Brain microvascular endothelial cell (primary cell): ENCODE results near the gene COL6A2.
A peak's percentile ranks its signal among the peaks of the same experiment; 100 is the strongest.

Experiments used
- DNase-seq: peaks from one replicate; pipeline ENCODE4 v3.0.0-alpha.2; 2020
- H3K27ac ChIP-seq: fragments of 250-450 bp; sonication (Bioruptor Pico); 2 replicates; pipeline ENCODE4 v1.5.1; 2020; ENCODE audit warnings: mild to moderate bottlenecking, moderate library complexity
- H3K27me3 ChIP-seq: fragments of 250-450 bp; sonication (Bioruptor Pico); replicated peaks from 2 replicates; pipeline ENCODE4 v1.5.1; 2020; ENCODE audit warnings: mild to moderate bottlenecking
- H3K36me3 ChIP-seq: fragments of 250-450 bp; sonication (Bioruptor Pico); replicated peaks from 2 replicates; pipeline ENCODE4 v1.5.1; 2020; ENCODE audit warnings: mild to moderate bottlenecking
- H3K4me3 ChIP-seq: 2 replicates; pipeline ENCODE4 v1.5.1; 2011; ENCODE audit warnings: low read depth, mild to moderate bottlenecking, control low read depth, low read length, moderate library complexity
- CTCF ChIP-seq: IDR thresholded peaks from 2 replicates; pipeline ENCODE4 v1.5.1; 2011; ENCODE audit warnings: low read depth, mild to moderate bottlenecking, moderate library complexity, low read length, control low read depth, inconsistent platforms; ENCODE audit errors: missing control alignments
- in situ Hi-C: cut with HindIII; loops from 2 replicates; pipeline ENCODE4 v1.10.0; 2017; ENCODE audit warnings: low sequenced_read_pairs, low pct_ligation_motif_present

COL6A2 gene

GRCh38 chr21:46108827-46109312, 11.0 kb downstream of the COL6A2 start:
- Histone ChIP-seq H3K36me3 (peaks cover 48% of the 10 kb centered on the region), H3K27me3 (no peaks in the 10 kb centered on the region), H3K4me3 (no peak overlapping the region), H3K27ac (no peak overlapping the region)
- TF ChIP-seq CTCF, result no peak
- no peak for DNase-seq
- in situ Hi-C loops, result no loop called here

DNA sequence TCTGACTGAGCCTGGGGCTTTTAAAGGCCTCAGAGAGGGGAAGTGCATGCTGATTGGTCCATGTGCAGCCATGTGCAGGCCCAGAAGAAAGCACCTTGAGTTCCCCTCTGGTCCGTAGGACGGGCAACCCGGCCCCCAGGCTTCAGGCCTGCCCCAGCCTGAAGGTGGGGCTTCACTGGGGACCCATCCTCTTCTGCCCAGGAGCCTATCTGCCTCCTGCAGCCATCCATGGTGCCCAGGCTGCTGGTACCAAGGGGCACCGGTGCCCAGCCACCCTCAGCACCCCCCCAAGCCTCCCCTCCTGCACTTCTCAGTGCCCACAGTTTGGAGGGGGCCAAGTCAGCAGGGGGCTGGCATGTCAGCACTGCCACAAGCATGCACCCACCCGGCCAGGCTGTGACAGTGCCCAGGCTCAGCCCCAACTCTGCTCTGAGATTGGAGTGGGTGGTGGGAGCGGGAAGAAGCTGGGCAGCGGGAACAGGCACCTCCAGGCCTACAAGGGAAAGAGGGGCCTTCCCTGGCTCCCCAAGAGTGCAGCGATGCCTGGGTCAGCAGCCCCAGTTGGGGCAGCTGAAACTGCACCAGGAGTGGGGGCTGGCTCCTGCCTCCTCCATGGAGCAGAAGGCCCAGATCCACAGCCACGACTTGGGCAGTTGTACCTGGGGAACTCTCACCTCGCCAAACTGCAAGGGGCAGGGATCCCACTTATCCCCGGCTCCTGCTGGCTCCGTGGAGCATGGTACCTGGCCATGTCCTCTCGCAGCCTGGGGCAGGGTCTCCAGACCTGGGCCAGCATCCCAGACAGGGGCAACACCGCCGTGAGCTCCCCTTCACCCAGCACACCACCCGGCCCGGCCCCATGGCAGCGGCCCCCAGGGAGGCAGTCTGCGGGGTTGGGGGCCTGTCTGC, 11.7 kb downstream of the COL6A2 start:
- TF ChIP-seq CTCF, result no peak
- in situ Hi-C loops, result no loop called here
- Histone ChIP-seq H3K27me3 (no peaks in the 10 kb centered on the region), H3K27ac (no peak overlapping the region), H3K36me3 (peaks cover 52% of the 10 kb centered on the region), H3K4me3 (no peak overlapping the region)
- DNase-seq, result no peak

GRCh38 chr21:46110499-46111192, 12.7 kb downstream of the COL6A2 start:
- no peaks in the 10 kb centered on the region for H3K27me3 ChIP-seq
- H3K27ac ChIP-seq, result no peak overlapping the region
- H3K4me3 ChIP-seq, result no peak overlapping the region
- TF ChIP-seq CTCF, result peak; percentile 26
- in situ Hi-C loops, result no loop called here
- DNase-seq, result no peak
- H3K36me3 ChIP-seq, result peaks cover 57% of the 10 kb centered on the region

DNA sequence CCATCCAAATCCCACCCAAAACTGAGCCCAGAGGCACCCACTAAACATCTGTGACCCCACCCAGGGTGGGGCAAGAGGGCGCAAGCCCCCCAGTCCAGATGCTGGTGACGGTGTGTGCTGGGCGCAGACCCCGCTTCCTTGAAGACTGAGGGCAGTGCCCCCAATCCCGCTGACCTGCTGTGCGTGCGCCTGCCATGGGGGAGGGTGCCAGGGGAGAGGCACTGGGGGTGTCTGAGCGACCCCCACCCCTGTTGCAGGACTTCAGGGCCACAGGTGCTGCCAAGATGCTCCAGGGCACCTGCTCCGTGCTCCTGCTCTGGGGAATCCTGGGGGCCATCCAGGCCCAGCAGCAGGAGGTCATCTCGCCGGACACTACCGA, 13.3 kb downstream of the COL6A2 start:
- peaks cover 62% of the 10 kb centered on the region for H3K36me3 ChIP-seq
- no peak for TF ChIP-seq CTCF
- no peaks in the 10 kb centered on the region for H3K27me3 ChIP-seq
- in situ Hi-C loops, result no loop called here
- DNase-seq, result no peak
- no peak overlapping the region for H3K4me3 ChIP-seq
- H3K27ac ChIP-seq, result no peak overlapping the region

GRCh38 chr21:46111857-46112724, 14.2 kb downstream of the COL6A2 start:
- H3K27me3 ChIP-seq, result no peaks in the 10 kb centered on the region
- H3K27ac ChIP-seq, result no peak overlapping the region
- H3K4me3 ChIP-seq, result no peak overlapping the region
- in situ Hi-C loops, result no loop called here
- no peak for DNase-seq
- no peak for TF ChIP-seq CTCF
- H3K36me3 ChIP-seq, result peaks cover 71% of the 10 kb centered on the region
